Liver (tissue), 3 donors: ENCODE measurements around the gene UGT1A7.

ENCODE experiments used
- RAD21 ChIP-seq, 2 donors: IDR thresholded peaks; 2 replicates each; pipeline ENCODE4 v1.6.1; 2016; ENCODE audit warnings: antibody characterized with exemption in 2 of 2, mild to moderate bottlenecking in 2 of 2
- SP1 ChIP-seq: IDR thresholded peaks from 2 replicates; pipeline ENCODE4 v1.6.1; 2018; ENCODE audit warnings: antibody characterized with exemption, mild to moderate bottlenecking
- TF ChIP-seq, protein P1 (sequence below): fragments of 150-350 bp; IDR thresholded peaks from 2 replicates; pipeline ENCODE4 v1.5.1; 2017; ENCODE audit warnings: improper control_type of control experiment, low read depth, low read length; ENCODE audit not compliant: missing input control
- TF ChIP-seq, protein P2 (sequence below): IDR thresholded peaks from 2 replicates; pipeline ENCODE4 v1.6.1; 2016; ENCODE audit warnings: antibody characterized with exemption
- TF ChIP-seq, protein P3 (sequence below): IDR thresholded peaks from 2 replicates; pipeline ENCODE4 v1.6.1; 2016; ENCODE audit warnings: antibody characterized with exemption
- TF ChIP-seq, protein P4 (sequence below): IDR thresholded peaks from 2 replicates; pipeline ENCODE4 v1.6.1; 2016; ENCODE audit warnings: antibody characterized with exemption, mild to moderate bottlenecking
- donor health status: healthy.
- donor health status: healthy.

DNA sequence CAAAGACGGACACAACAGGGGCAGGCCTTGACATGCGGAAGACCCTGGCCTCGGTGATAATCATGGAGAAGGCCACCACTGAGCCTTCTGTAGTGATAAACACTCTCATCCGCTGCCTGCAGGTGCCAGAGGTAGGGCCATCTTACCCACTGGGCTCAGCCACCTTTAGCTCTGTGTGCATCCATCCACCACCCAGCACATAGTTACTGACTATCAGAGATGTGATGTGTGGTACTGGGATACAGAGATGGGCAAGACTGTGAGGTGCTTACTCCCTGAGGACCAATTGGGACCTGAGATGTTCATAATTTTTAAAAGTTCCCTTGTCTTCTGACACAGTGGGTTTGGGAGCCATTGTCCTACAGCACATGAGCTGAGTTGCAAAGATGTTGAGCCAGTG, 98.0 kb downstream of the UGT1A7 start:
- TF ChIP-seq, protein P1, sequence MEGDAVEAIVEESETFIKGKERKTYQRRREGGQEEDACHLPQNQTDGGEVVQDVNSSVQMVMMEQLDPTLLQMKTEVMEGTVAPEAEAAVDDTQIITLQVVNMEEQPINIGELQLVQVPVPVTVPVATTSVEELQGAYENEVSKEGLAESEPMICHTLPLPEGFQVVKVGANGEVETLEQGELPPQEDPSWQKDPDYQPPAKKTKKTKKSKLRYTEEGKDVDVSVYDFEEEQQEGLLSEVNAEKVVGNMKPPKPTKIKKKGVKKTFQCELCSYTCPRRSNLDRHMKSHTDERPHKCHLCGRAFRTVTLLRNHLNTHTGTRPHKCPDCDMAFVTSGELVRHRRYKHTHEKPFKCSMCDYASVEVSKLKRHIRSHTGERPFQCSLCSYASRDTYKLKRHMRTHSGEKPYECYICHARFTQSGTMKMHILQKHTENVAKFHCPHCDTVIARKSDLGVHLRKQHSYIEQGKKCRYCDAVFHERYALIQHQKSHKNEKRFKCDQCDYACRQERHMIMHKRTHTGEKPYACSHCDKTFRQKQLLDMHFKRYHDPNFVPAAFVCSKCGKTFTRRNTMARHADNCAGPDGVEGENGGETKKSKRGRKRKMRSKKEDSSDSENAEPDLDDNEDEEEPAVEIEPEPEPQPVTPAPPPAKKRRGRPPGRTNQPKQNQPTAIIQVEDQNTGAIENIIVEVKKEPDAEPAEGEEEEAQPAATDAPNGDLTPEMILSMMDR, result no peak
- TF ChIP-seq RAD21 (IDR thresholded peaks at IDR 0.05), result no peak
- TF ChIP-seq, protein P2, sequence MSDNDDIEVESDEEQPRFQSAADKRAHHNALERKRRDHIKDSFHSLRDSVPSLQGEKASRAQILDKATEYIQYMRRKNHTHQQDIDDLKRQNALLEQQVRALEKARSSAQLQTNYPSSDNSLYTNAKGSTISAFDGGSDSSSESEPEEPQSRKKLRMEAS, result no peak
- TF ChIP-seq, protein P3, sequence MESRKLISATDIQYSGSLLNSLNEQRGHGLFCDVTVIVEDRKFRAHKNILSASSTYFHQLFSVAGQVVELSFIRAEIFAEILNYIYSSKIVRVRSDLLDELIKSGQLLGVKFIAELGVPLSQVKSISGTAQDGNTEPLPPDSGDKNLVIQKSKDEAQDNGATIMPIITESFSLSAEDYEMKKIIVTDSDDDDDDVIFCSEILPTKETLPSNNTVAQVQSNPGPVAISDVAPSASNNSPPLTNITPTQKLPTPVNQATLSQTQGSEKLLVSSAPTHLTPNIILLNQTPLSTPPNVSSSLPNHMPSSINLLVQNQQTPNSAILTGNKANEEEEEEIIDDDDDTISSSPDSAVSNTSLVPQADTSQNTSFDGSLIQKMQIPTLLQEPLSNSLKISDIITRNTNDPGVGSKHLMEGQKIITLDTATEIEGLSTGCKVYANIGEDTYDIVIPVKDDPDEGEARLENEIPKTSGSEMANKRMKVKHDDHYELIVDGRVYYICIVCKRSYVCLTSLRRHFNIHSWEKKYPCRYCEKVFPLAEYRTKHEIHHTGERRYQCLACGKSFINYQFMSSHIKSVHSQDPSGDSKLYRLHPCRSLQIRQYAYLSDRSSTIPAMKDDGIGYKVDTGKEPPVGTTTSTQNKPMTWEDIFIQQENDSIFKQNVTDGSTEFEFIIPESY, result no peak
- TF ChIP-seq, protein P4, sequence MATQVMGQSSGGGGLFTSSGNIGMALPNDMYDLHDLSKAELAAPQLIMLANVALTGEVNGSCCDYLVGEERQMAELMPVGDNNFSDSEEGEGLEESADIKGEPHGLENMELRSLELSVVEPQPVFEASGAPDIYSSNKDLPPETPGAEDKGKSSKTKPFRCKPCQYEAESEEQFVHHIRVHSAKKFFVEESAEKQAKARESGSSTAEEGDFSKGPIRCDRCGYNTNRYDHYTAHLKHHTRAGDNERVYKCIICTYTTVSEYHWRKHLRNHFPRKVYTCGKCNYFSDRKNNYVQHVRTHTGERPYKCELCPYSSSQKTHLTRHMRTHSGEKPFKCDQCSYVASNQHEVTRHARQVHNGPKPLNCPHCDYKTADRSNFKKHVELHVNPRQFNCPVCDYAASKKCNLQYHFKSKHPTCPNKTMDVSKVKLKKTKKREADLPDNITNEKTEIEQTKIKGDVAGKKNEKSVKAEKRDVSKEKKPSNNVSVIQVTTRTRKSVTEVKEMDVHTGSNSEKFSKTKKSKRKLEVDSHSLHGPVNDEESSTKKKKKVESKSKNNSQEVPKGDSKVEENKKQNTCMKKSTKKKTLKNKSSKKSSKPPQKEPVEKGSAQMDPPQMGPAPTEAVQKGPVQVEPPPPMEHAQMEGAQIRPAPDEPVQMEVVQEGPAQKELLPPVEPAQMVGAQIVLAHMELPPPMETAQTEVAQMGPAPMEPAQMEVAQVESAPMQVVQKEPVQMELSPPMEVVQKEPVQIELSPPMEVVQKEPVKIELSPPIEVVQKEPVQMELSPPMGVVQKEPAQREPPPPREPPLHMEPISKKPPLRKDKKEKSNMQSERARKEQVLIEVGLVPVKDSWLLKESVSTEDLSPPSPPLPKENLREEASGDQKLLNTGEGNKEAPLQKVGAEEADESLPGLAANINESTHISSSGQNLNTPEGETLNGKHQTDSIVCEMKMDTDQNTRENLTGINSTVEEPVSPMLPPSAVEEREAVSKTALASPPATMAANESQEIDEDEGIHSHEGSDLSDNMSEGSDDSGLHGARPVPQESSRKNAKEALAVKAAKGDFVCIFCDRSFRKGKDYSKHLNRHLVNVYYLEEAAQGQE, result no peak
- no peak for TF ChIP-seq SP1
